Transverse colon (tissue), 4 donors: ENCODE results near the gene HPCAL1.

ENCODE experiments used
- EP300 ChIP-seq: sonication (generic); formaldehyde crosslinking; IDR thresholded peaks from one replicate; pipeline ENCODE4 v1.6.1; 2017; ENCODE audit warnings: antibody characterized with exemption, low read depth
- POLR2A ChIP-seq: fragments of 450-650 bp; IDR thresholded peaks from one replicate; pipeline ENCODE4 v1.6.1; 2016; ENCODE audit warnings: antibody characterized with exemption, mild to moderate bottlenecking, moderate library complexity
- POLR2AphosphoS5 ChIP-seq, 3 donors: sonication (generic); formaldehyde crosslinking; IDR thresholded peaks; one replicate each; pipeline ENCODE4 v1.6.1; 2016; ENCODE audit warnings: antibody characterized with exemption in 3 of 3
- TF ChIP-seq, protein P1 (sequence below), 5 experiments: fragments of 200-600 bp in 3 of 5; fragments of 450-650 bp in 2 of 5; sonication (generic) in 3 of 5; IDR thresholded peaks; 1 replicate in 2 of 5; 2 replicates in 3 of 5; pipeline ENCODE4 v1.5.1; 2016 to 2017; ENCODE audit warnings: antibody characterized with exemption in 5 of 5, inconsistent platforms in 3 of 5, mild to moderate bottlenecking in 2 of 5, moderate library complexity in 1 of 5

DNA sequence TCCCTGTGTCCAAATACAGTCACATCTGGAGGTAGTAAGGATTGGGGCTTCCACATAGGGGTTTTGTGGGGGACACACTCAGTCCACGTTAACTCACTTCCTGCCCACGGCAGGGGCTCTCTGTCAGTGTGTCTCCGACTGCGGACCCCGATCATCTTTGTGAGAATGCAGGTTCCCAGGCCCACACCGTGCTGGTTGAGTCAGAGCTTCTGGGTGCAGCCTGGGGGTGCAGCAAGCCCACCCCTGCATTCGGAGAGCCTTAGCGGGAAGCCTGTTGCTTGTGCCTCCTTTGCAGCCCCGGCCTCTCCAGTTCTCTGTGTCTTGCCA is 28.0 kb downstream of the HPCAL1 start:
- TF ChIP-seq, protein P1, sequence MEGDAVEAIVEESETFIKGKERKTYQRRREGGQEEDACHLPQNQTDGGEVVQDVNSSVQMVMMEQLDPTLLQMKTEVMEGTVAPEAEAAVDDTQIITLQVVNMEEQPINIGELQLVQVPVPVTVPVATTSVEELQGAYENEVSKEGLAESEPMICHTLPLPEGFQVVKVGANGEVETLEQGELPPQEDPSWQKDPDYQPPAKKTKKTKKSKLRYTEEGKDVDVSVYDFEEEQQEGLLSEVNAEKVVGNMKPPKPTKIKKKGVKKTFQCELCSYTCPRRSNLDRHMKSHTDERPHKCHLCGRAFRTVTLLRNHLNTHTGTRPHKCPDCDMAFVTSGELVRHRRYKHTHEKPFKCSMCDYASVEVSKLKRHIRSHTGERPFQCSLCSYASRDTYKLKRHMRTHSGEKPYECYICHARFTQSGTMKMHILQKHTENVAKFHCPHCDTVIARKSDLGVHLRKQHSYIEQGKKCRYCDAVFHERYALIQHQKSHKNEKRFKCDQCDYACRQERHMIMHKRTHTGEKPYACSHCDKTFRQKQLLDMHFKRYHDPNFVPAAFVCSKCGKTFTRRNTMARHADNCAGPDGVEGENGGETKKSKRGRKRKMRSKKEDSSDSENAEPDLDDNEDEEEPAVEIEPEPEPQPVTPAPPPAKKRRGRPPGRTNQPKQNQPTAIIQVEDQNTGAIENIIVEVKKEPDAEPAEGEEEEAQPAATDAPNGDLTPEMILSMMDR (IDR thresholded peaks at IDR 0.05) = no peak
- TF ChIP-seq POLR2AphosphoS5 (IDR thresholded peaks at IDR 0.05) (no peak), POLR2A (no peak), EP300 (no peak)
